Immature natural killer cell (primary cell): ENCODE measurements around the gene CTLA4. TPM values are rescaled to one million over a fixed set of nuclear protein-coding genes. Genes with fewer than 3 reads are reported as not detected.
A peak's percentile ranks its signal among the peaks of the same experiment; 100 is the strongest.

Source experiments
- DNase-seq, 3 donors: peaks; one replicate each; pipeline ENCODE4 v3.0.0; 2022; ENCODE audit warnings: mixed read lengths in 1 of 3
- H3K27ac Mint-ChIP-seq, 6 donors: one replicate each; pipeline ENCODE4 v1.8.0; 2020; ENCODE audit warnings: mixed read lengths in 6 of 6, mild to moderate bottlenecking in 5 of 6, inconsistent platforms in 4 of 6, moderate library complexity in 3 of 6
- H3K27me3 Mint-ChIP-seq, 3 donors: one replicate each; pipeline ENCODE4 v1.8.0; 2020 to 2021; ENCODE audit warnings: low read depth in 3 of 3, mild to moderate bottlenecking in 3 of 3, mixed read lengths in 3 of 3, moderate library complexity in 3 of 3, inconsistent platforms in 1 of 3
- H3K36me3 Mint-ChIP-seq, 3 donors: one replicate each; pipeline ENCODE4 v1.8.0; 2020; ENCODE audit warnings: mixed read lengths in 3 of 3, inconsistent platforms in 2 of 3, mild to moderate bottlenecking in 2 of 3
- H3K4me1 Mint-ChIP-seq, 2 donors: one replicate each; pipeline ENCODE4 v1.8.0; 2020; ENCODE audit warnings: inconsistent platforms in 2 of 2, mild to moderate bottlenecking in 2 of 2, mixed read lengths in 2 of 2, moderate library complexity in 1 of 2
- H3K4me3 Mint-ChIP-seq, 5 donors: one replicate each; pipeline ENCODE4 v1.8.0; 2020; ENCODE audit warnings: mild to moderate bottlenecking in 5 of 5, mixed read lengths in 5 of 5, inconsistent platforms in 3 of 5, moderate library complexity in 3 of 5
- H3K9me3 Mint-ChIP-seq, 6 donors: one replicate each; pipeline ENCODE4 v1.8.0; 2020; ENCODE audit warnings: mild to moderate bottlenecking in 6 of 6, mixed read lengths in 6 of 6, inconsistent platforms in 4 of 6, moderate library complexity in 3 of 6
- polyA plus RNA-seq, 3 donors: library from polyadenylated mRNA; unstranded; fragments of 300-500 nt; fragmentation: Illumina TruSeq; gene quantifications; one replicate each; pipeline ENCODE4 v1.2.3, GENCODE V29; 2021

Gene CTLA4
- polyA plus RNA-seq, 3 donors from 2014 or later = 1.1 TPM; not detected in 2

DNA sequence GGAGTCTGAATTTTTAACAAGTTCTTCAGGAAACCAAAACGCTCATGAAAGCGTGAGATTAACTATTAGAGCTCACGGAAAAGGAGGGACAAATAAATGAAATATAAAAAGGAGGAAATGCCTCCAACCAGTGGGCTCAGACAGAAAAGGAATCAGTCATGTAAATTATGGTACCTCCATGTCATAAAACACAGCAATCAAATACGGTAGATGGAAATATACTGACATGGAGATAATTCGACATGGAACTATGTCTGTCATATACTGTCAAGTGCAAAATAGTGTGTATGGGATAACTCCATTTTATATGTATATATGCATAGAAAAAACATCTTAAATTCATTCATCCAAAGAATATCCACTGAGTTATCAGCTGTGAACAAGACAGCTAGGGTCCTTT lies 25.9 kb upstream of the CTLA4 start:
- Mint-ChIP-seq H3K9me3 (no peaks in the 10 kb centered on the region), H3K4me3 (no peak overlapping the region), H3K4me1 (peaks cover 4 to 16% of the 10 kb centered on the region in 2 donors), H3K36me3 (no peaks in the 10 kb centered on the region), H3K27ac (no peak overlapping the region), H3K27me3 (peaks cover 0 to 3% (median 0%) of the 10 kb centered on the region in 3 donors)
- DNase-seq = no peak

DNA sequence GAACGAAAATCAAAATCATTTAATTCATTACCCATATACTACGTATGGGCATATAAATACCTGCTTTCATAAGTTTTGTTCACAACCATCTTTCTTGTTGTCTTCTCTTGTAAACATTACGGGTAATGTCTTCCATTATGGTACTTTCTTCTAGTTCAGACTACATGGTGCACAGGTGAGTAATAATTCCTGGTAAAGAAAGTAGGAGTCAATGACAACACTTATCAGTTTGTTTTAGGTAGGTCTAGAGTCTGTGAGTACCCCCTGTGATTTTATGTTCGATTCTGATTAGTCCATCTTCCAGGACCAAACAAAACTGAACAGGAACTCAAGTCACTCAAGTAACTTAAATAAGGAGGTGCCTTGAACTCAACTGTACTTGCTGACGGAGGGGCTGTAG lies 25.2 kb upstream of the CTLA4 start:
- Mint-ChIP-seq H3K4me1 (peaks cover 4 to 16% of the 10 kb centered on the region in 2 donors), H3K27ac (no peak overlapping the region)

DNA sequence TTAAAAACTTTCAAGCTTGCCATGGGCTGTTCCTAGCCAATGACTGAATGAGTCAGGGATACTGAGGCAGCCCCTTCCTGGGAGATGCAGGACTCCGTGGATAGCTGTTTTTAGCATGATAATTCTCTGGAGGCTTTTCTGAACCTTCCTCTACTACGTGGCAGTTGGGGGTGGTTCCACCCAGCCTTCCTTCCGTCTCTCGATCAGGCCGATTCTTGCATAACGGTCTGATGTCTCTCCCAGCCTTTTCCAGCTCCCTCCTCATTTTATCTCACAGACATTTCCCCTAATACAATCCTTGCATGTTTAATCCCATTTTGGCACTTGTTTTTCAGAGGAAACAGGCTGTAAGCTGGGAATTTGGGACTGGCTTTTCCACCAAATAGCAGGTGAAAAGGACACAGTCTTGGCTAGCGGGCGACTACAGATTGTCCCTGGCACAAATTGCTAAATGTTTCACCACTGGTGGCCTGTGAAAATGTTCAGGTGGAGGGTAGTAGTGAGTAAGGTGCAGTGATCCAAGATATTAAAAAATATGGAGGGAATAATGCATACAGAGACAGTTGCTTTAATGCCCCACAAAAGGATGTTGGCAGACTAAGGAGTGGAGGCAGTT lies 21.0 kb upstream of the CTLA4 start:
- Mint-ChIP-seq H3K36me3 (no peaks in the 10 kb centered on the region), H3K27me3 (peaks cover 0 to 7% (median 3%) of the 10 kb centered on the region in 3 donors), H3K9me3 (no peaks in the 10 kb centered on the region), H3K27ac (no peak overlapping the region), H3K4me1 (no peaks in the 10 kb centered on the region), H3K4me3 (no peak overlapping the region)
- no peak for DNase-seq

More for the DNA sequence above, 25.2 kb upstream of the CTLA4 start:
- peaks cover 0 to 3% (median 0%) of the 10 kb centered on the region in 3 donors for H3K27me3 Mint-ChIP-seq
- no peak for DNase-seq
- H3K9me3 Mint-ChIP-seq = no peaks in the 10 kb centered on the region
- H3K4me3 Mint-ChIP-seq = no peak overlapping the region
- no peaks in the 10 kb centered on the region for H3K36me3 Mint-ChIP-seq

DNA sequence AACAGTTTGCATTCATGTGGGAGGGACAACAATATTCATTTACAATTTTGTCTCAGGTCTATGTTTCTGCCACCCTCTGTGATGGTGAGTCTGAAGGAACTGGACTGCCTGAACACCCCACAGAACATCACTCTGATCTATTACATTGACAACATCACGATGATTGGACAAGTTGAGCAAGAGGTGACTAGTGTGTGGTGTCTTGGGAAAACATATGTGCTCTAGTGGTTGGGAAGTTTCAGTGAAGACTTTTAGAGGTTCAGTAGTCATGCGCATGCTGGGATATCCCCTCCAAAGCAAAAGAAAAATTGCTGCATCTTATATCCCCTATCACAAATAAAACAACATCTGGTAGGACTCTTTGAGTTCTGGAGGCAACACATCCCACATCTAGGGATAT lies 18.6 kb upstream of the CTLA4 start:
- H3K27ac Mint-ChIP-seq = no peak overlapping the region
- peaks cover 0 to 4% (median 3%) of the 10 kb centered on the region in 3 donors for H3K27me3 Mint-ChIP-seq
- no peaks in the 10 kb centered on the region for H3K36me3 Mint-ChIP-seq
- DNase-seq = no peak
- no peaks in the 10 kb centered on the region for H3K9me3 Mint-ChIP-seq
- no peak overlapping the region for H3K4me3 Mint-ChIP-seq
- peaks cover 0 to 4% of the 10 kb centered on the region in 2 donors for H3K4me1 Mint-ChIP-seq

- no peak for DNase-seq
- Mint-ChIP-seq H3K27ac (no peak overlapping the region), H3K36me3 (no peaks in the 10 kb centered on the region), H3K27me3 (peaks cover 0 to 5% (median 3%) of the 10 kb centered on the region in 3 donors), H3K9me3 (no peaks in the 10 kb centered on the region), H3K4me3 (peak overlapping the region in 1 of 5 donors; percentile 6), H3K4me1 (peaks cover 4 to 5% of the 10 kb centered on the region in 2 donors)
Measured at GRCh38 chr2:203852760-203853159, 14.8 kb upstream of the CTLA4 start.

DNA sequence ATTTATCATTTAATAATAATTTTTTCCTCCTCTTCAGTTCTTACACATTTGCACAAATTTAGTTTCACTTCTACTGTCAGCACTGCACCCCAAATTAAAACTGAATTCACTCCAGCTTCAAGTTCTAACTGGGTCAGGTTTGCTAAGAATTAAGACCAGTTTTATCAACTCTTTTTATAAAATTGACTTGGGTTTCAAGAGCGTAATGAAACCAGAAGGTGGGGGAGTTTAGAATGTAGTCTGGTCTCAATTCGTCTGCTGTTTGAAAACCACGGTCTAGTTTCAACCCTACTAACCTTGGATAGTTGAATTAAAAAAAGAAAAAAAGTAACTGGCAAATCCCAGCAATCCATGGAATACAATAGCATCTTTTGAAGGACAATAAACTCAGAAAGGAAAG lies 14.3 kb upstream of the CTLA4 start:
- H3K4me3 Mint-ChIP-seq = peak overlapping the region in 1 of 5 donors; percentile 11
- H3K27ac Mint-ChIP-seq = no peak overlapping the region
- H3K36me3 Mint-ChIP-seq = no peaks in the 10 kb centered on the region
- no peak for DNase-seq
- H3K9me3 Mint-ChIP-seq = no peaks in the 10 kb centered on the region
- H3K27me3 Mint-ChIP-seq = peaks cover 0 to 3% (median 3%) of the 10 kb centered on the region in 3 donors
- H3K4me1 Mint-ChIP-seq = peaks cover 7 to 9% of the 10 kb centered on the region in 2 donors

DNA sequence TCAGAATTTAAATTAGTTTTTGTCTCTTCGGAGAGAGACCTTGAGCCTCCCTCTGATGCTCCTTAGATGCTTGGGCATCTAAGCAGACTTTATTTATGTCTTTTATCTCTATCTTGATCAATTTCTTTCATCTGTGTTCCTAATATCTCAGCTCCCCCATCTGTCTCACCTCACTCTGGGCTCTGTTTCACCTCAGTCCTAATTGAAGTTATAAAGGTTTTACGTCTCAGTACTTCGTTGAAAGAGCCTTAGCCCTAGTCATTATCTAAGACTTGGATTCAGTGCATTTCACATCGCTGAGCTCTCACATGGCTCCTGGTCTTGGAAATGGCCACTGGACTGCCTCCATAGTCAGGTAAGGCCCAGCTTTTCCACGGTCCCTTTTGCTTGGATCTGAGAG lies 13.8 kb upstream of the CTLA4 start:
- DNase-seq = no peak
- H3K27me3 Mint-ChIP-seq = peaks cover 0 to 3% (median 3%) of the 10 kb centered on the region in 3 donors
- peaks cover 8 to 13% of the 10 kb centered on the region in 2 donors for H3K4me1 Mint-ChIP-seq
- no peaks in the 10 kb centered on the region for H3K36me3 Mint-ChIP-seq
- H3K9me3 Mint-ChIP-seq = no peaks in the 10 kb centered on the region
- no peak overlapping the region for H3K27ac Mint-ChIP-seq
- H3K4me3 Mint-ChIP-seq = no peak overlapping the region

GRCh38 chr2:203855274-203855673 lies 12.3 kb upstream of the CTLA4 start:
- H3K27me3 Mint-ChIP-seq = peaks cover 0 to 3% (median 1%) of the 10 kb centered on the region in 3 donors
- H3K9me3 Mint-ChIP-seq = no peaks in the 10 kb centered on the region
- no peak overlapping the region for H3K27ac Mint-ChIP-seq
- no peaks in the 10 kb centered on the region for H3K36me3 Mint-ChIP-seq
- H3K4me1 Mint-ChIP-seq = peaks cover 20 to 28% of the 10 kb centered on the region in 2 donors
- no peak overlapping the region for H3K4me3 Mint-ChIP-seq
- no peak for DNase-seq

DNA sequence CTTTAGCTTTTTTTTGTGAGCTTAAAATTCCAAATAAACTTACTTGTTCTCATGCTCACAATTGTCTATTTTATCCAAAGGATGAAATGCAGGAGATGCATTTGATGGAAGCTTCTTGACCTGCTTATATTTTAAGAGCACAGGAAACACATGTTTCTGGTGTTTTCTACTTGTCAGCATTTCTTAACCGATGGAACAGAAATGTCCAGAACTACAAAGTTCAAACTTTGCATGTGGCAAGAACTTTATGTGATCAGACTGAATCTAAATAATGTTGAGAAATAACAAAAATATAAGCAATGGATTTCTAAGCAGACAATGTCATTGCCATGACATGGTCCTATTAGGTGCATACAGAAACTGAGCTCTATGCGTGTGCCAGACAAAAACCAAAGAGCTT lies 9.9 kb upstream of the CTLA4 start:
- Mint-ChIP-seq H3K9me3 (no peaks in the 10 kb centered on the region), H3K27me3 (peaks cover 0 to 1% (median 0%) of the 10 kb centered on the region in 3 donors), H3K4me3 (no peak overlapping the region), H3K4me1 (peaks cover 20 to 28% of the 10 kb centered on the region in 2 donors), H3K27ac (no peak overlapping the region), H3K36me3 (no peaks in the 10 kb centered on the region)
- DNase-seq = no peak

- no peak overlapping the region for H3K4me3 Mint-ChIP-seq
- DNase-seq = no peak
- H3K4me1 Mint-ChIP-seq = peaks cover 20 to 28% of the 10 kb centered on the region in 2 donors
- H3K27ac Mint-ChIP-seq = peak overlapping the region in 2 of 6 donors; percentile 58 to 65
- H3K36me3 Mint-ChIP-seq = no peaks in the 10 kb centered on the region
- H3K27me3 Mint-ChIP-seq = peaks cover 0 to 1% (median 0%) of the 10 kb centered on the region in 3 donors
- no peaks in the 10 kb centered on the region for H3K9me3 Mint-ChIP-seq
Measured at GRCh38 chr2:203858176-203858575, 9.4 kb upstream of the CTLA4 start.

DNA sequence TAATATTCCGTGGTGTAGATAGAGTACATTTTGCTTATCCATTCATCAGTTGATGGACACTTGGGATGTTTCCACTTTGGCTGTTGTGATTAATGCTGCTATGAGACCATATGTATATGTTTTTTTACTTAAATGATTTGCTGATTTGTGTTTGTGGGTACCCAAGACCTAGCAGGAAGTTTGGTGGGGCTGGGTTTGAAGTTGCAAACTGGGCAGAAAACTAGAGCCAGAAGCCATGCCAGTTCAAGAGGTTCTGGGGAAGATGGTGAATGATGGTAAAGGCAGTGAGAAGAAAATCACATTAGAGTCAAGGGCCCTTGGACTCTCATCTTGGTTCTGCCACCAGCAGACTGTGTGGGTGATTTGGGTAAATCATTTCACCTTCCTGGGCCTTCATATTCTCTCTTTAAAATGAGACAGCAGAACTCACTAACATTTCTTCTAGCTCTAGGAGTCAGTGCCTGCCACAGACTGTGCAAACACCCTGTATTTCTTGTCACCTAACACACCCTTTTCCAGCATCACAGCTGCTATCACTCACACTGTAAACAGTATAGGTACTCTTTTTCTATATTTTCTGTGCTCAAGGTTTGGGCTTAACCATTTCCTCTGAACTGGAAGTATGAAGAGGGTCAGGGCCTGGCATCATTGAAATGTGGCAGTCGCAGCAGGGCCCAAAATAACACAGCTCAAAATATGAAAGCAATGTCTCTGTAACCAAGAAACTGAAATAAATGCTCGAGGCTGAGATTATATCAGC lies 8.4 kb upstream of the CTLA4 start:
- Mint-ChIP-seq H3K27me3 (peaks cover 0 to 1% (median 0%) of the 10 kb centered on the region in 3 donors), H3K36me3 (no peaks in the 10 kb centered on the region), H3K4me1 (peaks cover 16 to 28% of the 10 kb centered on the region in 2 donors), H3K4me3 (peak overlapping the region in 3 of 5 donors; percentile 6 to 47 (median 16)), H3K9me3 (no peaks in the 10 kb centered on the region), H3K27ac (peak overlapping the region; percentile 54 to 87 (median 61))
- peak in 2 of 3 donors; percentile 13 to 20 for DNase-seq

DNA sequence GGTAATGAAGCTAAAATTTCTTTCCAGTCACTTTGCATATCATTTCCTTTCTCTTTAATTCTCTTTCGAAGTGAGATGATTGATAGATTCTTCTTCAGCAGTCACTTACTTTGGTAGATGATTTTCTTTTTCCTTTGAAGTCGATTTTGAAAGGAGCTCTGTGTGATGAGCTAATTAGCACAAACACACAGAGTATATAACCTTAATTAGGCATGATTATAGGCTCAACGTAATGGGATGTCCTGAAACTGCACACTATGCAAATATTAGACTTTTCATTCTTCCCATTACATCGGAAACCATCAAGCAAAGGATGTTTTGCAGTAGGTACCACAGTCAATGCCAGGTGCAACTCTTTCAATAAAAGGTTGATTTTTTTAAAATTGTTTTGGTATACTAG lies 6.4 kb upstream of the CTLA4 start:
- H3K4me1 Mint-ChIP-seq = peaks cover 16 to 28% of the 10 kb centered on the region in 2 donors
- H3K36me3 Mint-ChIP-seq = peaks cover 0 to 5% (median 0%) of the 10 kb centered on the region in 3 donors

DNA sequence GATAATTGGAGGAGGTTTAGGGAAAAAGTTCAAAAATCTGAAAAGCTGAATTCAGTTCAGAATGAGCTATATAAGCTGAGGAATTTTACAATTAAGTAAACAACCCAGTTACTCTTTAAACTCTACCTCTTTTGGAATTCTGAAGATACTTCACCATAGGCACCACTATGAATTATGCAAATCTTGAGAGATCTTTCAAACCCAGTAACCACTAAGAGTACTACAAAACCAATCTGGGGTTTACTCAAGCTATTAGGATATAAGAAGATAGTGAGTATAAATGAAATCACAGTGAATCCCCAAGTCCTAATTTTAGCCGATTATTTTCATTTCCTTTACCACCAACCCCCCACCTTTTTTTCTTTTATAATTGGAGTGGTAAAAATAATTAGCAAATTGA lies 6.0 kb upstream of the CTLA4 start:
- H3K4me1 Mint-ChIP-seq = peaks cover 16 to 28% of the 10 kb centered on the region in 2 donors

More for the DNA sequence above, 6.4 kb upstream of the CTLA4 start:
- Mint-ChIP-seq H3K27ac (no peak overlapping the region), H3K4me3 (no peak overlapping the region), H3K27me3 (peaks cover 0 to 4% (median 1%) of the 10 kb centered on the region in 3 donors), H3K9me3 (no peaks in the 10 kb centered on the region)
- no peak for DNase-seq

More for the DNA sequence above, 6.0 kb upstream of the CTLA4 start:
- Mint-ChIP-seq H3K9me3 (no peaks in the 10 kb centered on the region), H3K27me3 (peaks cover 0 to 4% (median 2%) of the 10 kb centered on the region in 3 donors), H3K27ac (no peak overlapping the region), H3K4me3 (no peak overlapping the region), H3K36me3 (peaks cover 0 to 5% (median 0%) of the 10 kb centered on the region in 3 donors)
- no peak for DNase-seq
